HepG2 (cell line): ENCODE data around the gene ASXL1. TPM values are rescaled to one million over a fixed set of nuclear protein-coding genes. Genes with fewer than 3 reads are reported as not detected.

Source experiments
- AGO2 ChIP-seq: fragments of 200-400 bp; formaldehyde crosslinking; optimal IDR thresholded peaks from 2 replicates; pipeline ENCODE3; 2017; ENCODE audit warnings: mild to moderate bottlenecking, low read depth, low read length, moderate library complexity
- ATRX ChIP-seq: sonication (generic); formaldehyde crosslinking; IDR thresholded peaks from 2 replicates; pipeline ENCODE4 v1.4.0; 2020; ENCODE audit warnings: missing genetic modification reagents, borderline replicate concordance
- ELF4 ChIP-seq: sonication (generic); formaldehyde crosslinking; IDR thresholded peaks from 2 replicates; pipeline ENCODE4 v1.5.0; 2020; ENCODE audit warnings: missing genetic modification reagents, mild to moderate bottlenecking, moderate library complexity, borderline replicate concordance
- FOXK2 ChIP-seq: fragments of 450-650 bp; IDR thresholded peaks from 2 replicates; pipeline ENCODE4 v1.6.1; 2016
- HNRNPH1 ChIP-seq: fragments of 200-400 bp; formaldehyde crosslinking; optimal IDR thresholded peaks from 2 replicates; pipeline ENCODE3; 2017; ENCODE audit warnings: mild to moderate bottlenecking, low read depth, low read length
- IRF2 ChIP-seq: IDR thresholded peaks from 2 replicates; pipeline ENCODE4 v1.6.1; 2018; ENCODE audit warnings: missing genetic modification reagents, missing compliant biosample characterization
- MIER2 ChIP-seq: IDR thresholded peaks from 2 replicates; pipeline ENCODE4 v1.6.1; 2016; ENCODE audit warnings: missing biosample characterization, missing genetic modification reagents
- PAWR ChIP-seq: sonication (generic); formaldehyde crosslinking; IDR thresholded peaks from 2 replicates; pipeline ENCODE4 v1.4.0; 2020; ENCODE audit warnings: missing genetic modification reagents, mild to moderate bottlenecking, borderline replicate concordance
- POLR2AphosphoS5 ChIP-seq: IDR thresholded peaks from 2 replicates; pipeline ENCODE4 v1.6.1; 2012; ENCODE audit warnings: low read depth, low read length
- RAD51 ChIP-seq: fragments of 450-650 bp; IDR thresholded peaks from 2 replicates; pipeline ENCODE4 v1.6.1; 2016; ENCODE audit warnings: borderline replicate concordance
- SAP130 ChIP-seq: IDR thresholded peaks from 2 replicates; pipeline ENCODE4 v1.6.1; 2016; ENCODE audit warnings: low read depth
- SNAI1 ChIP-seq: sonication (generic); formaldehyde crosslinking; IDR thresholded peaks from 2 replicates; pipeline ENCODE4 v1.5.0; 2020; ENCODE audit warnings: mild to moderate bottlenecking, missing genetic modification reagents, borderline replicate concordance
- SP4 ChIP-seq: sonication (generic); formaldehyde crosslinking; IDR thresholded peaks from 2 replicates; pipeline ENCODE4 v1.8.1; 2023; ENCODE audit warnings: mild to moderate bottlenecking, missing genetic modification reagents
- ZIK1 ChIP-seq: sonication (generic); formaldehyde crosslinking; IDR thresholded peaks from 2 replicates; pipeline ENCODE4 v1.5.0; 2020; ENCODE audit warnings: mild to moderate bottlenecking, low read depth, missing genetic modification reagents, borderline replicate concordance
- ZNF260 ChIP-seq: sonication (generic); formaldehyde crosslinking; IDR thresholded peaks from 2 replicates; pipeline ENCODE4 v1.4.0; 2020; ENCODE audit warnings: missing genetic modification reagents, low read depth, mild to moderate bottlenecking, borderline replicate concordance
- ZNF367 ChIP-seq: sonication (generic); formaldehyde crosslinking; IDR thresholded peaks from 2 replicates; pipeline ENCODE4 v1.4.0; 2020; ENCODE audit warnings: missing genetic modification reagents, borderline replicate concordance
- ZNF569 ChIP-seq: sonication (generic); formaldehyde crosslinking; IDR thresholded peaks from 2 replicates; pipeline ENCODE4 v1.5.0; 2020; ENCODE audit warnings: mild to moderate bottlenecking, missing genetic modification reagents, moderate library complexity, borderline replicate concordance
- ZNF572 ChIP-seq: sonication (generic); formaldehyde crosslinking; IDR thresholded peaks from 2 replicates; pipeline ENCODE4 v1.5.1; 2020; ENCODE audit warnings: mild to moderate bottlenecking, missing genetic modification reagents
- ZNF761 ChIP-seq: sonication (generic); formaldehyde crosslinking; conservative IDR thresholded peaks from 2 replicates; pipeline ENCODE4 v1.4.0; 2020; ENCODE audit warnings: mild to moderate bottlenecking, missing genetic modification reagents
- polyA plus RNA-seq, 8 experiments: library from polyadenylated mRNA; depleted of rRNA in 3 of 8; stranded (reverse) in 7 of 8; unstranded in 1 of 8; fragments of >200 nt; fragmentation: Illumina TruSeq in 4 of 8; extraction: Trizol in 4 of 8; gene quantifications; 2 replicates each; pipeline versions ENCODE4 v1.2.1 to v1.2.3, GENCODE V29; 2011 to 2016; ENCODE audit warnings: low read depth in 4 of 8, missing spikeins in 1 of 8, mixed read lengths in 1 of 8; ENCODE audit not compliant: insufficient read depth in 1 of 8
- total RNA-seq, 5 experiments: library from RNA; depleted of rRNA; stranded (reverse); fragments of >200 nt; fragmentation: Illumina TruSeq; extraction: Trizol; gene quantifications; 2 replicates each; pipeline ENCODE4 v1.2.3, GENCODE V29; 2016; ENCODE audit warnings: low read depth in 1 of 5
- TF ChIP-seq, protein P1 (sequence below): sonication (generic); formaldehyde crosslinking; IDR thresholded peaks from 2 replicates; pipeline ENCODE4 v1.5.1; 2020; ENCODE audit warnings: missing genetic modification reagents, mild to moderate bottlenecking, borderline replicate concordance
- TF ChIP-seq, protein P2 (sequence below): sonication (generic); formaldehyde crosslinking; IDR thresholded peaks from 2 replicates; pipeline ENCODE4 v1.5.1; 2020; ENCODE audit warnings: mild to moderate bottlenecking, missing genetic modification reagents, moderate library complexity
- TF ChIP-seq, protein P3 (sequence below), 2 experiments: sonication (generic) in 1 of 2; formaldehyde crosslinking in 1 of 2; IDR thresholded peaks; 2 replicates each; pipeline versions ENCODE4 v1.4.0 to v1.6.1; 2018 to 2020; ENCODE audit warnings: missing genetic modification reagents in 2 of 2, borderline replicate concordance in 1 of 2, low read depth in 1 of 2, mild to moderate bottlenecking in 1 of 2, missing biosample characterization in 1 of 2

Gene ASXL1
- total and polyA plus RNA-seq, 2 of the 13 experiments (the other 11 are each of a cell fraction or from before 2014, with no cell fraction given), result 62.1 to 74.8 TPM

DNA sequence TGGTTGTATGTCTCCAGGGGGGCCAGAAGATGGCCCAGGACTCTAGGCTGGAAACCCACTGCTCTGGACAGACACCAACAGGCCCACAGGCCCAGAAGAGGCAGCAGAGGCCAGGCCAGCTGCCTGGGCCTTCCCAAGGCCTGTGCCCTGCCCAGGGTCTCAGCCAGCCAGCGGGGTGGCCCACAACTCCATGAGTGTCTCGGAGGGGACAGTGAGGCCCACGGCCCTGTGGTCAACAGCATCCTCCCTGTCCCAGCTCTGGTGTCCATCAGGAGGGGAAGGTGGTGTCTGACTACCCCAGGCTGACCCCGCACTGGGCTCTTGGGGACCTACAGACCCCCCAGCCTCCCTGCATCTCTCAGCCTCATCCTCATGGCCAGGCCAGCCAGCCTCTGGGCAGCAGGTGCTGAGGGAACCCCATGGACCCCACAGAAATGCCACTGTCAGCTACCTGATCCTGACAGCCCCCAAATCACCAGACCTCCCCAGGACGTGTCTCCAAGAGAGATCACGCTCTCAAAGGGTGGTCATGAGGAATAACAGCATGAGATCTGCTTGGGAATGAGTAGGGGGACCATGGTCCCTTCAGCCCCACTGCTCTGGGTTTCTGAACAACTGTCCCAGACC is 114.6 kb downstream of the ASXL1 start (continued):
- TF ChIP-seq, protein P1, sequence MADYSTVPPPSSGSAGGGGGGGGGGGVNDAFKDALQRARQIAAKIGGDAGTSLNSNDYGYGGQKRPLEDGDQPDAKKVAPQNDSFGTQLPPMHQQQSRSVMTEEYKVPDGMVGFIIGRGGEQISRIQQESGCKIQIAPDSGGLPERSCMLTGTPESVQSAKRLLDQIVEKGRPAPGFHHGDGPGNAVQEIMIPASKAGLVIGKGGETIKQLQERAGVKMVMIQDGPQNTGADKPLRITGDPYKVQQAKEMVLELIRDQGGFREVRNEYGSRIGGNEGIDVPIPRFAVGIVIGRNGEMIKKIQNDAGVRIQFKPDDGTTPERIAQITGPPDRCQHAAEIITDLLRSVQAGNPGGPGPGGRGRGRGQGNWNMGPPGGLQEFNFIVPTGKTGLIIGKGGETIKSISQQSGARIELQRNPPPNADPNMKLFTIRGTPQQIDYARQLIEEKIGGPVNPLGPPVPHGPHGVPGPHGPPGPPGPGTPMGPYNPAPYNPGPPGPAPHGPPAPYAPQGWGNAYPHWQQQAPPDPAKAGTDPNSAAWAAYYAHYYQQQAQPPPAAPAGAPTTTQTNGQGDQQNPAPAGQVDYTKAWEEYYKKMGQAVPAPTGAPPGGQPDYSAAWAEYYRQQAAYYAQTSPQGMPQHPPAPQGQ (CRISPR knock-in tag), result 0 out of 2 replicates have a peak, but pooled peaks have one; percentile 39
- no peak for TF ChIP-seq RAD51
- TF ChIP-seq SNAI1 (CRISPR knock-in tag), result 0 out of 2 replicates have a peak, but pooled peaks have one; percentile 7
- TF ChIP-seq ZIK1 (CRISPR knock-in tag), result 0 out of 2 replicates have a peak, but pooled peaks have one; percentile 17
- TF ChIP-seq IRF2 (CRISPR knock-in tag), result no peak
- TF ChIP-seq SAP130, result no peak
- no peak for TF ChIP-seq MIER2 (CRISPR knock-in tag)
- no peak for TF ChIP-seq ZNF569 (CRISPR knock-in tag)
- TF ChIP-seq ATRX (CRISPR knock-in tag), result no peak
- TF ChIP-seq AGO2, result peak; percentile 60
- no peak for TF ChIP-seq FOXK2
- TF ChIP-seq ZNF367 (CRISPR knock-in tag), result no peak
- TF ChIP-seq ZNF761, result peak; percentile 77
- TF ChIP-seq PAWR (CRISPR knock-in tag), result 0 out of 2 replicates have a peak, but pooled peaks have one; percentile 75
- TF ChIP-seq ZNF572, result no peak
- TF ChIP-seq, protein P2, sequence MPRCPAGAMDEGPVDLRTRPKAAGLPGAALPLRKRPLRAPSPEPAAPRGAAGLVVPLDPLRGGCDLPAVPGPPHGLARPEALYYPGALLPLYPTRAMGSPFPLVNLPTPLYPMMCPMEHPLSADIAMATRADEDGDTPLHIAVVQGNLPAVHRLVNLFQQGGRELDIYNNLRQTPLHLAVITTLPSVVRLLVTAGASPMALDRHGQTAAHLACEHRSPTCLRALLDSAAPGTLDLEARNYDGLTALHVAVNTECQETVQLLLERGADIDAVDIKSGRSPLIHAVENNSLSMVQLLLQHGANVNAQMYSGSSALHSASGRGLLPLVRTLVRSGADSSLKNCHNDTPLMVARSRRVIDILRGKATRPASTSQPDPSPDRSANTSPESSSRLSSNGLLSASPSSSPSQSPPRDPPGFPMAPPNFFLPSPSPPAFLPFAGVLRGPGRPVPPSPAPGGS, result peak; percentile 13; the same call in 1 of the 2 replicates
- TF ChIP-seq, protein P3, sequence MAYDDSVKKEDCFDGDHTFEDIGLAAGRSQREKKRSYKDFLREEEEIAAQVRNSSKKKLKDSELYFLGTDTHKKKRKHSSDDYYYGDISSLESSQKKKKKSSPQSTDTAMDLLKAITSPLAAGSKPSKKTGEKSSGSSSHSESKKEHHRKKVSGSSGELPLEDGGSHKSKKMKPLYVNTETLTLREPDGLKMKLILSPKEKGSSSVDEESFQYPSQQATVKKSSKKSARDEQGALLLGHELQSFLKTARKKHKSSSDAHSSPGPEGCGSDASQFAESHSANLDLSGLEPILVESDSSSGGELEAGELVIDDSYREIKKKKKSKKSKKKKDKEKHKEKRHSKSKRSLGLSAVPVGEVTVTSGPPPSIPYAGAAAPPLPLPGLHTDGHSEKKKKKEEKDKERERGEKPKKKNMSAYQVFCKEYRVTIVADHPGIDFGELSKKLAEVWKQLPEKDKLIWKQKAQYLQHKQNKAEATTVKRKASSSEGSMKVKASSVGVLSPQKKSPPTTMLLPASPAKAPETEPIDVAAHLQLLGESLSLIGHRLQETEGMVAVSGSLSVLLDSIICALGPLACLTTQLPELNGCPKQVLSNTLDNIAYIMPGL (CRISPR knock-in tag; IDR thresholded peaks at IDR 0.05; ENCODE audit: borderline replicate concordance in 1 of 2, low read depth in 1 of 2), result 0 out of 4 replicates have a peak, but pooled peaks of 1 of the 2 experiments have one; percentile 31
- no peak for TF ChIP-seq HNRNPH1
- TF ChIP-seq SP4 (CRISPR knock-in tag), result no peak
- no peak for TF ChIP-seq ZNF260 (CRISPR knock-in tag)
- TF ChIP-seq POLR2AphosphoS5, result no peak
- no peak for TF ChIP-seq ELF4
